Choroid plexus epithelial cell (primary cell): ENCODE measurements around the gene ZNF81.
A peak's percentile ranks its signal among the peaks of the same experiment; 100 is the strongest.

Source experiments
- DNase-seq: peaks from one replicate; pipeline ENCODE4 v3.0.0-alpha.2; 2010; ENCODE audit warnings: low read depth
- H3K4me3 ChIP-seq: 2 replicates; pipeline ENCODE4 v1.5.1; 2011; ENCODE audit warnings: low read depth, mild to moderate bottlenecking, control low read depth, low read length, moderate library complexity
- CTCF ChIP-seq: conservative IDR thresholded peaks from 2 replicates; pipeline ENCODE4 v1.5.1; 2011; ENCODE audit warnings: low read depth, mild to moderate bottlenecking, control low read depth, inconsistent platforms, low read length, moderate library complexity

Gene ZNF81

DNA sequence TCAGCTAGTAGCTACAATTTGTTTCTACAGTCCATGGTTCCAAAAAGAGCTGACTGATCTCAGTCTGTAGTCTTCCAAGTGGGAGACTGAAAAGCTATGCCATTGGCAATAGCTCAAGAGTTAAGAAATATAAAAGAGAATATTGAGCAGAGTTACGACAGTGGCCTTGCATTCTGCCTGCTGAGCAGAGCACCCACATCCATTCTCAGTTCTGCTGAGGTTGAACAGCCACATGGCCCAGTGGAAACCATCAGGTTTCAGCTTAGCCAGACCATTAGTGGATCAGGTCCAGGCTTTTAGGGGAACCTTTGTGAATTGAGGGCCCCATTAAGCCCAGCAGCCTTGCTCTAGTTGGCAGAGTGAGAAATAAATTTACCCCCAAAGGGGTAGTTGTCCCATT is 28.1 kb downstream of the ZNF81 start:
- H3K4me3 ChIP-seq: no peak overlapping the region
- DNase-seq: peak; percentile 19
- TF ChIP-seq CTCF: no peak

DNA sequence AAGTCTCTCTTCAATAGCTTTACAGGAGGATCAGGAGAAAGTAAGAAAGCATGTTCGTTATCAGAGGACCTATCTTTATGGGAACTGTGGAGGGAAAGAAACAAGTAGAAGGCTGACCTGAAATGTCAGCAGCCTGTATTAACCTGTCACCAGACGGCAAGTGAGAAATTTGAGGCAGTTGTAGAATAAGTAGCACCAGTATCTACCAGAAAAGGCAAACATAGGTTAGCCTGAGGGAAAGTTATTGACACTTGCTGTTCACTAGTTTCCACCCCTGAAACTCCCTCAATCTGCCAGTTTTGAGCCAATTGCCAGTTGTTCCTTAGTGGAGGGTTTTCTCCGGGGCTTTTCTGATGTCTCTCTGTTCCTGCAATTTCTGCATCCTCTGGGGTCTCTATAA is 36.4 kb downstream of the ZNF81 start:
- DNase-seq: no peak
- TF ChIP-seq CTCF: no peak

DNA sequence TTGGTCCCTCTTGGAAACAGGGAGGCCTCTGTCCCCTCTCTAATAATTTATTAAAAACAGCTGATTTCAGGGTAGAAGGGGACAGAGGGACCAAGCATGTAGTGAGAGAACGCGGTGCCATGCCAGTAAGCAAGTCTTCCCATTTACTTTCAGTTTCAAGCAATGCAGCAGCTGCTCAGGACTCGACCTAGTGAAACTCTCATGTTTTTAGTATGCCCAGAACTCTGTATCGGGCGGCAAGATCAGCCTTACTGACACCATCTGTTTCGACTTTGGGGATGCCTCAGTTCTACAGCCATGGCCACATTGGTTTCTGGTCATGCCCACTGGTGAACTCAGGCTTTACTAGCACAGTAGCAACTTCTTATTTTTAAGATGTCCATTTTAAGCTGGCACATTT is 40.6 kb downstream of the ZNF81 start:
- no peak for TF ChIP-seq CTCF
- no peak overlapping the region for H3K4me3 ChIP-seq
- DNase-seq: no peak

More for the DNA sequence above, 36.4 kb downstream of the ZNF81 start:
- no peak overlapping the region for H3K4me3 ChIP-seq

DNA sequence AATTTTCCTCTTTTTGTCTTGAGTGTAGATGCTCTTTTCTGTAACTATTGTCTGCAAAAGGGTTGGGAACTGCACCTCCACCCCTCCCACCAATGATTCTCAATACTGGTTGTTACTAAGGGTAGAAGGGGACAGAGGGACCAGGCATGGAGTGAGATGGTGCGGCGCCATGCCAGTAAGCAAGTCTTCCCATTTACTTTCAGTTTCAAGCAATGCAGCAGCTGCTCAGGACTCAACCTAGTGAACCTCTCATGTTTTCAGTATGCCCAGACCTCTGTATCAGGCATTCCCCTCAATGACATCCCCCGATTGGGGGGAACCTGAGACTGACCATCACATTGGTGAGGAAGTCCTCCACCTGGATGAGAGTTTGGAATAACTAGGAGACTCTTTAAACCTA is 41.5 kb downstream of the ZNF81 start:
- no peak for TF ChIP-seq CTCF
- no peak for DNase-seq
- no peak overlapping the region for H3K4me3 ChIP-seq

GRCh38 chrX:47879463-47879862 is 42.8 kb downstream of the ZNF81 start:
- no peak for DNase-seq
- no peak overlapping the region for H3K4me3 ChIP-seq
- no peak for TF ChIP-seq CTCF

DNA sequence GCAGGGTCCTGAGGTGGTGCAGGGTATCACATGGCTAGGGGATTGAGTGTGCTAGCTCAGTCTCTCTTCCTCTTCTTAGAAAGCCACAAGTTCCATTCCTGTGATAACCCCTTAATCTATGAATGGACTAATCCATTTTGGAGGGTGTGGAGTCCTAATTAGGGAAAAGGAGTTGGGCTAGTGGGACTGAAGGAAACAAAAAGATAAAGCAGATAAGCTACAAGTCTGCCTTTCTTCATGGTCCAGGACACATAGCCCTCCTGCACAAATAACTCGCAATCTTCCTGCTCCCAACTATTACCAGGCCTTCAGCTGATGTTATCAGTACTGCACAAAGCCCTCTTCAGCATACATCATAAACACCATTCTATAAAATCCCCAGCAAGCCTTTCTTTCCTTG is 44.2 kb downstream of the ZNF81 start:
- no peak for TF ChIP-seq CTCF
- no peak overlapping the region for H3K4me3 ChIP-seq
- no peak for DNase-seq

- no peak for TF ChIP-seq CTCF
- DNase-seq: no peak
- H3K4me3 ChIP-seq: no peak overlapping the region
These were observed 48.8 kb downstream of the ZNF81 start for GRCh38 chrX:47885501-47885900.
